NCI-H2227 treated with DMSO at 0.1 percent for 48 hours (cell line): ENCODE results near the gene MUS81.

ENCODE experiments used
- DNase-seq: peaks from one replicate; lab custom pipeline; 2025; lab: John Stamatoyannopoulos, UW

The MUS81 gene

DNA sequence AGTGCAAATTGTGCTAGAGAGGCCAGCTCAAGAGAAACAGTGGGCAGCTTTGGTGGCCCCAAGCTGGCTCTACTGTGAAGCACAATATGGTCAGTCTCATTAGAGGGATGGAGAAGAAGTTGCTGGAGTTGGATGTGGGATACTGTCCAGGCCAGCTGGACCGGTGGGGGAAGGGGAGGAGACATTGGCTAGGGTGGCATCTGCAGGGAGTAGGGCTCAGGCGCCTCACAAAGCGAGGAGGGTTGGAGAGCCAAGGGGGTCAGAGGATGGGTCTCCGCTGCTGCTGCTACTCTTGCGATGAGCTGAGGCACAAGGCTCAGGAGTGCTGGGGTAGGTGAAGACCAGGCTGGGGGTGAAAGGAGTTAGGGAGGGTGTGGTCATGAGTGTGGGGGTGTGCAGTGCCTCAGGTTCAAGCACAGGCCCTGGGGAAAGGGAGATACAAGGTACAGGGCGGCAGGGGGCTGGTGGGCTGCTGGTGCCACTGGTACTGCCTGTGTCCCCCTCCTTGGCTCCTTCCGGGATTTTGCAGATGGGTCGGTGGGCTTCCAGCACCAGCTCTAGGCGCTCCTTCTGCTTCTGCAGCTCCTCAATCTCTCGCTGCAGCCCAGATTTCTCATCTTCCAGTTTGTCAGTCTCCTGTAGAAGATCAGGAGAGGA, 32.6 kb downstream of the MUS81 start:
- DNase-seq, result no peak

DNA sequence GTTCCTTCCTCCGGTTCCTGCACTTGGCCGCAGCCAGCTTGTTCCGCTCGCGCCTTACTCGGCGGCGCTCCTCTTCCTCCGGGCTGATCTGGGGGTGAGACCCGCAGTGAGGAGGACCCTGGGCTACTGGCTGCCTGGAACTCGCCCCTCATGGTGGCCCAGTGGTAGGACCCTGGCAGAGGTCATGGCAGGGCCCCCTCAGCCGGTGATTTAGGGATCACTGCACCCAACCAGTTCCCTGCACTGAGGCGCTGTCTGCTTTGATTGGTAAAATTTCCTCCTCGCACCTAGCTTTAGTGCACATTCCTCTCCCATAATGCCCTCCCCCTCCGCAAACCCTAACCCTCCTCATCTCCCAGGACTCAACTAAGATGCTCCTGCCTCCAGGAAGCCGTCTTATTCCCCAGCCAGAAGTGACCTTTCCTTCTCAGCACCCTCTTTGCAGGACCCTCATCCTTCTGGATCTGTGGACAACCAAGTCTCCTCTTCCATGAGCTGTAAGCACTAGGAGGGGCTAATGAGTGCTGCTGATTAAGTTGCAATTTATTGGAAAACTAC, 33.9 kb downstream of the MUS81 start:
- DNase-seq, result no peak

DNA sequence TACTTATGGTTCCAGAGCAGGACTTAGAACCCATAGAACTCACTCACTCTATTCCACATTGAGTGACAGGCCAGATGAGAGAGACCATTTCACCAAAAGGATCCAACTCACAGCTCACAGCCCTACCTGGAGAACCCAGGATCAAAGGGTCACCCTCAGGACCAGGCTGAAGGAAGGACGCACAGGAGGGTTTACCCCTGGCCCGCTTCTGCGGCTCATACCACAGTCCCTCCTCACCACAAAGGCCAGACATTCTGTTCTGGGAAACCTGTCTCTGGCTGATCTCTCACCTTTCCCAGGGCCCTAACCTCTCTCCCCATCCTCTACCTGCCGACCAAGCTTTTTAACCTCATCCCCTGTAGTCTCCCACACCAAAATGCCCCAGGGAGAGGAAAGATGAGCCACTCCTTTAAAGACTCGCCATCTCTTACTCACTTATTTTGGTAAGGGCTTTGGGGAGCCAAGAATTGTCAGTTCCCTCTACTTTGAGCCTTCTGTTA, 35.3 kb downstream of the MUS81 start:
- no peak for DNase-seq

- DNase-seq, result no peak
These were observed 36.1 kb downstream of the MUS81 start for GRCh38 chr11:65896034-65896999.

DNA sequence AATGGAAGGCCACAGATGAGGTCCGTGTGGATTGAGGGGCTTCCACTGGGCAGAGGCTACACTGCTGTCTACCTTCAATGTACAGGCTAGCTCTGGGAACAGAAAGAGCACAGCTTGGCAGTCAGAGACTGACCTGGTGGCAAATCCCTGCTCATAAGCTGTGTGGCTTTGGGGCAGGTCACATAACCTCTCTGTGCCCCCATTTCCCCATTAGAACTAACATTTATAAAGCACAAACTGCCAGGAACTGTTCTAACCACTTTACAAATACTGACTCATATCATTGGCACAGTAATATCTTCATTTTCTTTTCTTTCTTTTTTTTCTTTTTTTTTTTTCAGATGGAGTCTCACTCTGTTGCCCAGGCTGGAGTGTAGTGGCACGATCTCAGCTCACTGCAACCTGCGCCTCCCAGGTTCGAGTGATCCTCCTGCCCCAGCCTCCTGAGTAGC, 36.8 kb downstream of the MUS81 start:
- no peak for DNase-seq

DNA sequence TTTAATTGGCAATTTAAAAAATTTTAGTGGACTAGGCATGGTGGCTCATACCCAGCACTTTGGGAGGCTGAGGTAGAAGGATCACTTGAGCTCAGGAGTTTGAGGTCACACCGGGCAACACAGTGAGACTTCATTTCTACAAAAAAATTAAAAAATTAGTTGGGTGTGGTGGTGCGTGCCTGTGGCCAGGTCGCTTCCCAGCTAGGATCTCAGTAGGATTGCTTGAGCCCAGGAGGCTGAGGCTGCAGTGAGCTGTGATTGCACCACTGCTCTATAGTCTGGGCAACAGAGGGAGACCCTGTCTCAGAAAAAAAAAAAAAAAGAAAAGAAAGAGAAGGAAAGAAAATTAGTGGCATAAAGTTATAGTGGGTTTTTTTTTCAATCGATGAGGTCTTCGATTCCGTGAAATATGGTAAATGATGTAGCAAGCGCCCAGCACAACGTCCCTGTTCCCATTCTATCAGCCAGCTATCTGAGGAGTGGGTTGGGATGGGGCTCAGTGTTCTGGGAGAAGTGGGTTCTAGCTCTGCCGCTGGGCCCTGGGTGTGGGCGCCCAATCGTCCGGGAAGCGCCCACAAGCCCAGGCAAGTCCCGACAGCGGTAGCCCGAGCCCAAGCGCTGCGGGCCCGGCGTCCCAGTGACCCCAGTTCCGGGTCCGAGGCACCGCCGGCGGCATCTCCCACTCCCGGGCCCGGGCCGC, 38.6 kb downstream of the MUS81 start:
- DNase-seq, result no peak

DNA sequence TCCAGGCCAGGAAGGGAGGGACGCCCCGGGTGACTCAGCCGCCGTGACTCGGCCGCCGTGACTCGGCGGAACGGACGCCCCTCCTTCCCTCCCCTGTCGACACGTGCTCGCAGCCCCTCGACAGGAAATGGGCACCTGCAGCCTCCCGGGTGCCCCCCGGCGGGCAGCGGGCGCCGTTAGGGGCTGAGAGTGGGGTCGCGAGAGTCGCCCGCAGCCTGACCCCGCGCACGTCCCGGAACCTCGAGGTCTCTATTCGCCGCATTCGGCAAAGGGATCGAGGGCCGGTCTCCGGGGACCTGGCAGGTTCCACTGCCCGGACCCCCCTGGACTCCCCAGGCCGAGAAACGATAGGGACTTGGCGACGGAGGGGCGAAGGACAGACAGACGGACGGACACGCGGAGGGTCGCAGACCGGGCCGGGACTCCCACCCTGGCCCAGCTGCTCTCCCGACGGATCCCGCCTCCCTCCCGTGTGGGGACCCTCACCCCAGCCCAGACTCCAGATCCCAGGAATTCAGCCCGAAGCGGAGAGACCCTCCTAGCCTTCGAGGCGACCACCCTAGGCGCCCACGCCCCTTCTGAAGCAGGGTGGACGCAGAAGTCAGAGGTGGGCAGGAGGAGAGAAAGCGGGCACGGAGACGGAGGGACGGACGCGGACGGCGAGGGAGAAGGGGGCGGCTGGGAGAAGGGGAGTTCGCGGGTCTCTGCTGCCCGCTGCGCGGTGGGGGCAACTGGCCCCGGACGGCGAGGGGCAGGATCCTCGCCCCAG, 39.3 kb downstream of the MUS81 start:
- DNase-seq, result no peak

GRCh38 chr11:65900125-65900898, 40.1 kb downstream of the MUS81 start, which contains the start of gene FOSL1:
Gene FOSL1, minus strand, starts transcription at chr11:65900388. Its CDS starts 49 bp downstream, at chr11:65900339.
- DNase-seq, result peak; percentile 34

- no peak for DNase-seq
These were observed 40.6 kb downstream of the MUS81 start for GRCh38 chr11:65900899-65901180.

DNA sequence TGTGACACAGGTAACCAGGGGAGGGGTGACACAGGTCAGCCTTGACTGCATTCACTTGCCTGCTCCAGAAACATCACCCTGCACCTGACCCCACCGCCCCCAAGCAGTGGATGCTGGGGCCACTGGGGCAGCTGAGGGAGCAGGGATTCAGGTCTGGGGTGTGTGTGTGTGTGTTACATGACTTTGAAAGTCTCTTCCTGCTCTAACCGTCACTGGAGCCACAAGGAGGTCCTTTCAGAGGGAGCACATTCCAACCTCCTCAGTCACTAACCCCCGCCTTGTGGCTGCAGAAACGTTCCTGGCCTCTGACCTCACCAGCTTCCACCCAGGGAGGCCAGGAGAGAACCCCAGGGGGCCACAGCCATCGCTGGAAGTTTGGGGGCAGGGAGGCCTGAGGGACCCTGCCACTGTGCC, 42.8 kb downstream of the MUS81 start:
- no peak for DNase-seq

- no peak for DNase-seq
These were observed 43.5 kb downstream of the MUS81 start for GRCh38 chr11:65903715-65904114.

DNA sequence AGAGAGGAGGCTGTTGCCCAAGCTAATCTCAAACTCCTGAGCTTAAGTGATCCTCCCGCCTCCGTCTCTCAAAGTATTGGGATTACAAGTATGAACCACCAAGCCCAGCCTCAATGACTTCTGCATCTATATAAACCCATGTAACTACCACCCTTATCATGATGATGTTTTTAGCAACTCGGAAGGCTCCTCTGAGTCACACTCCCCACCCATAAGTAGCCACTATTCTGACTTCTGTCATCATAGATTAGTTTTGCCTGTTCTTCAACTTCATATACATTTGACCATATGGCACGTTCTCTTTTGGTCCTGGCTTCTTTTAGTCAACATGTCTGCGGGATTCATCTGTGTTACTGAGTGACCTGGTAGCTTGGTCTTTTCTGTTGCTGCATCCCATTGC, 46.4 kb downstream of the MUS81 start:
- no peak for DNase-seq

- no peak for DNase-seq
These were observed 47.6 kb downstream of the MUS81 start for GRCh38 chr11:65907878-65908277.

DNA sequence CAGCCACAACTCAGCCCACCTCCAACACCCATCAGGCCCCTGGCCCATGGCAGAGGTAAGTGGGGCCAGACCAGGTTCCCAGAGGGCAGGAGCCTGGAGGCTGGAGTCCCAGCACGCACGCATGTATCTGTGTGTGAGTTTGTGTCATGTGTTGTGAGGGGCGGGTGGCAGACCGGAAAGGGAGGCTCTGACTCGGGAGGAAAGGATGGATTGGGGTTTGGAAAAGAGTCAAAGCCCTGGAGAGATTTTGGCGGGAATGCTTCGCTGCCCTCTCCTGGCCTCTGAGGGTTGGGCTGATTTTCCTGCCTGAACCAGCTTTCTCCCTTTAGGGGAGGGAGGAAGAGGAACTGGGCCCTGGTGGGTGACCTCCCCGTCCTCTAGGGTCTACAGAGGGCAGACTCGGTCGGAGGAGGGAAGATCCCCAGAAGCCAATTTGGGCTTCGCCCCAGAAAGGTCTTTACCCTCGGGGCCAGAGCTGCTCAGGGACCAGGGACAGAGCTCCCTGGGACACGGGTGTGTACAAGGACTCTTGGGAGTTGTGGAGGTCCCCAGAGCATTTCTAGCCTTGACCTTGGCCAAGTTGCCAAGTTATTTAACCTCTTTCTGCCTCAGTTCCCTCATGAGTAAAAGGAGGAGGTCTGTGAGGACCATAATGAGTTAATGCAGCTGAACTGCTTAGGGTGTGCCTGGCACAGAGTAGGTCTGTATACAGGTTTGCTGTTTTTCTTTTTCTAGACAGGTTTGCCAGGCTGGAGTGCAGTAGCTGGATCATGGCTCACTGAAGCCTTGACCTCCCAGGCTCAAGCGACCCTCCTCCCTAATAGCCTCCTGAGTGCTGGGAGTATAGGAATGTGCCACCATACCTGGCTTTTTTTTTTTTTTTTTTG, 51.7 kb downstream of the MUS81 start:
- DNase-seq, result no peak

DNA sequence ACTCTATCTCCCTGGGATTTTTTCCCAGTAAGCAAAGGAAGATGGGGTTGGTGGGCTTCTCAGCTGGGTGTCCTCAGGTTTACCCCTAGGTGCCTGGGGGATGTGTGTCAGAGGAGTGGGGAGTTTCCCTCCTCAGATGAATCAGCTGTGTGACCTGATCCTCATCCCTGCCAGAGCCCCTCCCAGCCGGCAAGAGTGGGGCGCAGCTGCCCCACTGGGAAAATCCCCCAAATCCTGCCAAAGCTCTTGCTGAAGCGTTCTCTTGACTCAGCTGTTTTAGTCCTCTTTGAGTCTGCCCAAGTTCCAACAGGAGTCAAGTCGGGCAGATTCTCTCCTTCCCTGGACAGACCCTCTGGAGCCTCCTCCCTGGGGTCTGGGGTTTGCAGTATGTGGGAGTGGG, 52.6 kb downstream of the MUS81 start:
- DNase-seq, result no peak

GRCh38 chr11:65915101-65915820, 55.0 kb downstream of the MUS81 start:
- DNase-seq, result no peak

- DNase-seq, result no peak
These were observed 55.6 kb downstream of the MUS81 start for GRCh38 chr11:65915821-65916251.
